Choroid plexus epithelial cell (primary cell): ENCODE measurements around the gene NOTCH3.

ENCODE experiments used
- DNase-seq: peaks from one replicate; pipeline ENCODE4 v3.0.0-alpha.2; 2010; ENCODE audit warnings: low read depth
- H3K4me3 ChIP-seq: 2 replicates; pipeline ENCODE4 v1.5.1; 2011; ENCODE audit warnings: low read depth, mild to moderate bottlenecking, control low read depth, low read length, moderate library complexity
- TF ChIP-seq, protein P1 (sequence below): conservative IDR thresholded peaks from 2 replicates; pipeline ENCODE4 v1.5.1; 2011; ENCODE audit warnings: low read depth, mild to moderate bottlenecking, control low read depth, inconsistent platforms, low read length, moderate library complexity

The NOTCH3 gene

GRCh38 chr19:15235781-15236180, 35.0 kb upstream of the NOTCH3 start:
- TF ChIP-seq, protein P1, sequence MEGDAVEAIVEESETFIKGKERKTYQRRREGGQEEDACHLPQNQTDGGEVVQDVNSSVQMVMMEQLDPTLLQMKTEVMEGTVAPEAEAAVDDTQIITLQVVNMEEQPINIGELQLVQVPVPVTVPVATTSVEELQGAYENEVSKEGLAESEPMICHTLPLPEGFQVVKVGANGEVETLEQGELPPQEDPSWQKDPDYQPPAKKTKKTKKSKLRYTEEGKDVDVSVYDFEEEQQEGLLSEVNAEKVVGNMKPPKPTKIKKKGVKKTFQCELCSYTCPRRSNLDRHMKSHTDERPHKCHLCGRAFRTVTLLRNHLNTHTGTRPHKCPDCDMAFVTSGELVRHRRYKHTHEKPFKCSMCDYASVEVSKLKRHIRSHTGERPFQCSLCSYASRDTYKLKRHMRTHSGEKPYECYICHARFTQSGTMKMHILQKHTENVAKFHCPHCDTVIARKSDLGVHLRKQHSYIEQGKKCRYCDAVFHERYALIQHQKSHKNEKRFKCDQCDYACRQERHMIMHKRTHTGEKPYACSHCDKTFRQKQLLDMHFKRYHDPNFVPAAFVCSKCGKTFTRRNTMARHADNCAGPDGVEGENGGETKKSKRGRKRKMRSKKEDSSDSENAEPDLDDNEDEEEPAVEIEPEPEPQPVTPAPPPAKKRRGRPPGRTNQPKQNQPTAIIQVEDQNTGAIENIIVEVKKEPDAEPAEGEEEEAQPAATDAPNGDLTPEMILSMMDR, result no peak
- no peak for DNase-seq
- H3K4me3 ChIP-seq, result no peak overlapping the region

DNA sequence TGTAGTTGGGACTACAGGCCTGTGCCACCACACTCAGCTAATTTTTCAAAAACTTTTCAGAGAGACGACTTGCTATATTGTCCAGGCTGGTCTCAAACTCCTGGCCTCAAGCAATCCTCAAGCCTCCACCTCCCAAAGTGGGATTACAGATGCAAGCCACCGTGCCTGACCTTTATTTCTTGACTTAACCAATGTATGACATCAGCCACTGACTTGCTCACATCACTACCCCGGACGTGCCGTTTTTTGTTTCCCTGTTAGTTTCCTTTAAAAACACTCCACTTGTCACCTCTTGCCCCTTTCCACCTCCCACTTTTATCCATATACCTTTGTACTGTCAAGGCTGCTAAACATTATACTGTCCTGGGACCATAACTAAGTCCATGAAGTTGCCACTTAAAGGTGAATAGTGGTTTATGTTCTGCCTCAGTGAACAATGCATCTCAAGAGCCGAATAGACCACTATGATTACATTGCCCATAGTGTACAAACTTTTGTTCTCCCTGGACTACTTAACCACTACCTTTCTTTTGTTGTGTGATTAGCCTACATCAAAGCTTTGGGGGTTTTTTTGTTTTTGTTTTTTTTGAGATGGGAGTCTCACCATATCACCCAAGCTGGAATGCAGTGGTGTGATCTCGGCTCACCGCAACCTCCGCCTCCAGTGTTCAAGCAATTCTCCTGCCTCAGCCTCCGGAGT, 33.8 kb upstream of the NOTCH3 start:
- H3K4me3 ChIP-seq, result no peak overlapping the region
- no peak for DNase-seq
- TF ChIP-seq, protein P1, result no peak

DNA sequence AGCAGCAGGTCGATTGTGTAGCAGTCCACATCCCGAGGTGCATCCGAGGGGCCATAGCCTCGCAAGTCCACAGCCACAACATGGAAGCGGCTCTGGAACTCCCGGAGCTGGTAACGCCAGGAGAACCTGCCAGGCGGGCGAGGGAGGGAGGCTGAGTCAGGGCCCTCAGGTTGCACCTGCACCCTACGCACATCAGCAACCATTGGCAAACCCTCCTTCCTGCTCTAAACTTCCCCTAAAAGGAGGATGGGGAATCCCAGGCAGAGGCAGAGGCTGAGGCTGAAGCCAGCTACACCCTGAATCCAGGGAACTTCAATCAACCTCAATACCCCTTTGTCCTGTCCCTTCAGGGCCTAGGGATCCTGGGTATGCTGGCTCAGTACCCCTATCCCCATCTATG, 30.5 kb upstream of the NOTCH3 start:
- no peak for DNase-seq
- TF ChIP-seq, protein P1, result no peak
- no peak overlapping the region for H3K4me3 ChIP-seq

GRCh38 chr19:15227261-15227660, 26.5 kb upstream of the NOTCH3 start:
- TF ChIP-seq, protein P1, result no peak
- H3K4me3 ChIP-seq, result no peak overlapping the region
- DNase-seq, result no peak

DNA sequence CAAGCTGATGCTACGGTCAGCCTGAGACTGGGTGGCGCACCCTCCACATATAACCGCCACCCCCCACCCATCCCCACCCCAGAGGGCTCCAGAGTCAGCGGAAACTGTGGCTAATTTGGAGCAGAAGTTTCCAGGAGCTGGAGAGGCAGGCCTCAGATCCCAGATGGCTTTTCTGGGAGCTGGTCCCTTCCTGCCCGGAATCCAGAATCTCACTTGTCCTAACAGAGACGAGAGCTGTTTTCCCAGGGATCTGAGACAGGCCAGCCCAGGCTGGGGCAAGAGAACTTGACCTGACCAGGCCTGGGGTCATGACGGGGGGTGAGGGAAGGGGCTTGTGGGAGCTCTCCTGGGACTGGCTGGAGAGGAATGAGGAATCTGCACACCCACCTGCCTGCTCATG, 25.0 kb upstream of the NOTCH3 start:
- TF ChIP-seq, protein P1, result no peak
- DNase-seq, result no peak
- no peak overlapping the region for H3K4me3 ChIP-seq

DNA sequence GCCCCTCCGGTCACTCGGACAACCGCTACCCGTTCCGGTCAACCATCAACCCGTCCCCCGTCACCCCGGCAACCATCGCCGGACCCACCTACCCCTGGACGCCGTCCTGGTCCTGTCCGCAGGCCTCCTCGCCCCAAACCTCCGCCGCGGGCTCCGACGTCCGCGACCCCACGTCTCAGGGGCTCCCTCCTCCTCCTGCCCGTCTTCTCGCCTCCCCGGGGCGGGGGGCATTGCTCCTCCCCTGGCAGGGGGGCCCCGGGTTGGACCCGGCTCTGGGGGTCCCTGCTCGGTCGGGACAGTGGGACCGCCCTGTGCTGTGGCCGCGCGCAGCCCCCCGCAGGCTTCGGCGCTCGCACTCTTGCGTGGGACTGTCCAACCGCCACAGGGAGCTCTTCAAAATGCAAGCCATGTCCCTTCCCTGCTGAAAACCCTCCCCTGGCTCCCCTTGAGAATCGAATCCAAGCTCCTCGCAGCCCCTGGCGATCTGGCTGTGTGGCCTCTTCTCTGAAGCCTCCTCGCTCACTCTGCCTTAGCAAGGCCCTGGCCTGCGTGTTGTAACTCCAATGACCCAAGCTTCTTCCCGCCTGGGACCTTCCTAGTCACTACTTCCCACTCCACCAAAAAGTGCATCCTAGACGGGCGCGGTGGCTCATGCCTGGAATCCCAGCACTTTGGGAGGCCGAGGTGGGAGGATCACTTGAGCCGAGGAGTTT, 23.0 kb upstream of the NOTCH3 start:
- TF ChIP-seq, protein P1, result no peak
- no peak for DNase-seq
- peak overlapping the region; percentile 78 for H3K4me3 ChIP-seq
